GM21529 (cell line): ENCODE measurements around the gene SCN1B.
A peak's percentile ranks its signal among the peaks of the same experiment; 100 is the strongest.

Source experiments
- ATAC-seq: cut with Tn5 transposase; IDR thresholded peaks from one replicate; pipeline ENCODE4 v1.9.1; 2021; ENCODE audit not compliant: unreplicated experiment

Gene SCN1B

GRCh38 chr19:35051796-35052195, 21.5 kb downstream of the SCN1B start:
- ATAC-seq: no peak

- ATAC-seq: no peak
Observed at GRCh38 chr19:35052599-35053190, 22.4 kb downstream of the SCN1B start.

- no peak for ATAC-seq
Observed at GRCh38 chr19:35053667-35054293, 23.5 kb downstream of the SCN1B start.

GRCh38 chr19:35054626-35055025, 24.4 kb downstream of the SCN1B start:
- no peak for ATAC-seq

- ATAC-seq: no peak
Observed at GRCh38 chr19:35055715-35056179, 25.5 kb downstream of the SCN1B start.

- ATAC-seq: no peak
Observed at GRCh38 chr19:35056513-35057063, 26.3 kb downstream of the SCN1B start.

GRCh38 chr19:35058370-35058769, 28.1 kb downstream of the SCN1B start:
- no peak for ATAC-seq

GRCh38 chr19:35059006-35059798, 28.9 kb downstream of the SCN1B start:
- ATAC-seq: no peak

GRCh38 chr19:35059799-35060091, 29.5 kb downstream of the SCN1B start:
- no peak for ATAC-seq

GRCh38 chr19:35060160-35060855, 30.0 kb downstream of the SCN1B start:
- no peak for ATAC-seq

GRCh38 chr19:35061583-35062373, 31.5 kb downstream of the SCN1B start:
- ATAC-seq: no peak

- no peak for ATAC-seq
Observed at GRCh38 chr19:35062942-35063341, 32.7 kb downstream of the SCN1B start.

- no peak for ATAC-seq
Observed at GRCh38 chr19:35063940-35064818, 33.9 kb downstream of the SCN1B start.

- ATAC-seq: no peak
Observed at GRCh38 chr19:35065574-35065973, 35.3 kb downstream of the SCN1B start.

GRCh38 chr19:35066121-35066520, 35.9 kb downstream of the SCN1B start:
- ATAC-seq: no peak

- peak; percentile 73 for ATAC-seq
Observed at GRCh38 chr19:35066691-35067563, 36.7 kb downstream of the SCN1B start.

GRCh38 chr19:35068941-35069634, 38.8 kb downstream of the SCN1B start:
- ATAC-seq: no peak

GRCh38 chr19:35069696-35070095, 39.4 kb downstream of the SCN1B start:
- no peak for ATAC-seq
